ENCODE measurements around the gene ACVR1. TPM values are rescaled to one million over a fixed set of nuclear protein-coding genes. Genes with fewer than 3 reads are reported as not detected.

Gene ACVR1
- total and polyA plus RNA-seq, 2 donors (not counting 1 experiment from before 2014, with no cell fraction given), result 42.9 to 72.1 TPM

- Histone ChIP-seq H3K4me1 (ENCODE audit: control insufficient read depth, extremely low read depth, insufficient read depth, low read length) (no peaks in the 10 kb centered on the region), H3K36me3 (ENCODE audit: control insufficient read depth, insufficient read depth, low read length) (no peaks in the 10 kb centered on the region), H3K79me2 (ENCODE audit: control insufficient read depth, insufficient read depth, low read length) (no peaks in the 10 kb centered on the region), H3K4me3 (replicated peaks in 1 of 4; ENCODE audit: control extremely low read depth in 1 of 4, insufficient read depth in 1 of 4, low read depth in 3 of 4, low read length in 4 of 4) (no peak overlapping the region), H3K27me3 (ENCODE audit: control insufficient read depth, insufficient read depth, low read length) (no peaks in the 10 kb centered on the region), H3K4me2 (ENCODE audit: extremely low read depth, insufficient read depth, low read length) (no peak overlapping the region), H4K20me1 (ENCODE audit: control insufficient read depth, extremely low read depth, insufficient read depth, low read length) (no peaks in the 10 kb centered on the region), H3K9me3 (ENCODE audit: control insufficient read depth, insufficient read depth, low read depth, low read length) (no peaks in the 10 kb centered on the region), H2AFZ (ENCODE audit: low read length) (no peak overlapping the region), H3K9ac (ENCODE audit: insufficient read depth, low read length) (no peak overlapping the region), H3K27ac (ENCODE audit: insufficient read depth, low read length) (no peak overlapping the region)
- TF ChIP-seq EZH2 (IDR thresholded peaks at IDR 0.05; ENCODE audit: low read length, missing control alignments) (no peak), CTCF (conservative IDR thresholded peaks at IDR 0.05 in 1 of 2, IDR thresholded peaks at IDR 0.05 in 1 of 2; ENCODE audit: low read depth in 1 of 2, low read length in 2 of 2) (no peak)
- DNase-seq (ENCODE audit: low read depth in 2 of 2), result no peak
Measured at GRCh38 chr2:157919181-157919580, 43.1 kb upstream of the ACVR1 start.

- no peak overlapping the region for H3K4me3 ChIP-seq (replicated peaks in 1 of 4; ENCODE audit: control extremely low read depth in 1 of 4, insufficient read depth in 1 of 4, low read depth in 3 of 4, low read length in 4 of 4)
Measured at GRCh38 chr2:157918319-157918718, 42.2 kb upstream of the ACVR1 start.

GRCh38 chr2:157911750-157912149, 35.6 kb upstream of the ACVR1 start:
- Histone ChIP-seq H3K4me2 (ENCODE audit: extremely low read depth, insufficient read depth, low read length) (no peak overlapping the region), H4K20me1 (ENCODE audit: control insufficient read depth, extremely low read depth, insufficient read depth, low read length) (no peaks in the 10 kb centered on the region), H3K36me3 (ENCODE audit: control insufficient read depth, insufficient read depth, low read length) (no peaks in the 10 kb centered on the region), H3K27me3 (ENCODE audit: control insufficient read depth, insufficient read depth, low read length) (no peaks in the 10 kb centered on the region), H3K27ac (ENCODE audit: insufficient read depth, low read length) (no peak overlapping the region), H2AFZ (ENCODE audit: low read length) (no peak overlapping the region), H3K79me2 (ENCODE audit: control insufficient read depth, insufficient read depth, low read length) (no peaks in the 10 kb centered on the region), H3K9ac (ENCODE audit: insufficient read depth, low read length) (no peak overlapping the region), H3K4me3 (replicated peaks in 1 of 4; ENCODE audit: control extremely low read depth in 1 of 4, insufficient read depth in 1 of 4, low read depth in 3 of 4, low read length in 4 of 4) (no peak overlapping the region), H3K9me3 (ENCODE audit: control insufficient read depth, insufficient read depth, low read depth, low read length) (no peaks in the 10 kb centered on the region), H3K4me1 (ENCODE audit: control insufficient read depth, extremely low read depth, insufficient read depth, low read length) (no peaks in the 10 kb centered on the region)
- TF ChIP-seq EZH2 (IDR thresholded peaks at IDR 0.05; ENCODE audit: low read length, missing control alignments), result no peak
- no peak for TF ChIP-seq CTCF (conservative IDR thresholded peaks at IDR 0.05 in 1 of 2, IDR thresholded peaks at IDR 0.05 in 1 of 2; ENCODE audit: low read depth in 1 of 2, low read length in 2 of 2)
- no peak for DNase-seq (ENCODE audit: low read depth in 2 of 2)

More at GRCh38 chr2:157918319-157918718, 42.2 kb upstream of the ACVR1 start:
- no peaks in the 10 kb centered on the region for H3K36me3 ChIP-seq (ENCODE audit: control insufficient read depth, insufficient read depth, low read length)
- H3K27me3 ChIP-seq (ENCODE audit: control insufficient read depth, insufficient read depth, low read length), result no peaks in the 10 kb centered on the region
- TF ChIP-seq EZH2 (IDR thresholded peaks at IDR 0.05; ENCODE audit: low read length, missing control alignments) (no peak), CTCF (conservative IDR thresholded peaks at IDR 0.05 in 1 of 2, IDR thresholded peaks at IDR 0.05 in 1 of 2; ENCODE audit: low read depth in 1 of 2, low read length in 2 of 2) (no peak)
- H3K4me2 ChIP-seq (ENCODE audit: extremely low read depth, insufficient read depth, low read length), result no peak overlapping the region
- no peak overlapping the region for H3K9ac ChIP-seq (ENCODE audit: insufficient read depth, low read length)
- no peaks in the 10 kb centered on the region for H4K20me1 ChIP-seq (ENCODE audit: control insufficient read depth, extremely low read depth, insufficient read depth, low read length)
- no peak overlapping the region for H2AFZ ChIP-seq (ENCODE audit: low read length)
- no peak overlapping the region for H3K27ac ChIP-seq (ENCODE audit: insufficient read depth, low read length)
- no peaks in the 10 kb centered on the region for H3K79me2 ChIP-seq (ENCODE audit: control insufficient read depth, insufficient read depth, low read length)
- H3K4me1 ChIP-seq (ENCODE audit: control insufficient read depth, extremely low read depth, insufficient read depth, low read length), result no peaks in the 10 kb centered on the region
- no peaks in the 10 kb centered on the region for H3K9me3 ChIP-seq (ENCODE audit: control insufficient read depth, insufficient read depth, low read depth, low read length)
- no peak for DNase-seq (ENCODE audit: low read depth in 2 of 2)
